Smooth muscle cell (in vitro differentiated cells): ENCODE measurements around the gene CCDC77. TPM values are rescaled to one million over a fixed set of nuclear protein-coding genes. Genes with fewer than 3 reads are reported as not detected.
"Not testable (repeated sequence)": the region's sequence is repeated elsewhere in the genome, so short reads cannot be mapped to it uniquely, and the experiment has no call there.

Source experiments
- DNase-seq: peaks from one replicate; lab custom pipeline; 2025; ENCODE audit not compliant: unreplicated experiment; lab: John Stamatoyannopoulos, UW
- H2AFZ ChIP-seq: fragments of 200-600 bp; sonication (generic); 2 replicates; pipeline ENCODE4 v1.6.0; 2016; ENCODE audit warnings: antibody characterized with exemption, low read depth, mild to moderate bottlenecking
- H3F3A ChIP-seq: fragments of 200-600 bp; sonication (generic); 2 replicates; pipeline ENCODE4 v1.6.0; 2017; ENCODE audit warnings: antibody characterized with exemption, low read depth
- H3K27ac ChIP-seq: fragments of 200-600 bp; sonication (generic); 2 replicates; pipeline ENCODE4 v1.5.1; 2016; ENCODE audit warnings: low read depth, mild to moderate bottlenecking
- H3K27me3 ChIP-seq: fragments of 200-600 bp; sonication (generic); 2 replicates; pipeline ENCODE4 v1.6.1; 2016; ENCODE audit warnings: low read depth, mild to moderate bottlenecking
- H3K36me3 ChIP-seq: fragments of 200-600 bp; sonication (generic); 2 replicates; pipeline ENCODE4 v1.5.1; 2016; ENCODE audit warnings: low read depth
- H3K4me1 ChIP-seq: fragments of 200-600 bp; sonication (generic); 2 replicates; pipeline ENCODE4 v1.5.1; 2016; ENCODE audit warnings: low read depth
- H3K4me2 ChIP-seq: fragments of 200-600 bp; sonication (generic); 2 replicates; pipeline ENCODE4 v1.6.0; 2016; ENCODE audit warnings: mild to moderate bottlenecking
- H3K4me3 ChIP-seq: fragments of 200-600 bp; sonication (generic); 2 replicates; pipeline ENCODE4 v1.5.1; 2016; ENCODE audit warnings: mild to moderate bottlenecking
- H3K79me2 ChIP-seq: fragments of 200-600 bp; sonication (generic); 2 replicates; pipeline ENCODE4 v1.6.0; 2016; ENCODE audit warnings: low read depth, mild to moderate bottlenecking
- H3K9ac ChIP-seq: fragments of 200-600 bp; sonication (generic); 2 replicates; pipeline ENCODE4 v1.6.0; 2016; ENCODE audit warnings: low read depth
- H3K9me3 ChIP-seq: fragments of 200-600 bp; sonication (generic); replicated peaks from 2 replicates; pipeline ENCODE4 v1.5.1; 2016; ENCODE audit warnings: low read depth
- H4K20me1 ChIP-seq: fragments of 200-600 bp; sonication (generic); 2 replicates; pipeline ENCODE4 v1.6.0; 2016; ENCODE audit warnings: low read depth
- CTCF ChIP-seq: fragments of 200-600 bp; sonication (generic); IDR thresholded peaks from 2 replicates; pipeline ENCODE4 v1.5.1; 2017; ENCODE audit warnings: borderline replicate concordance, mild to moderate bottlenecking, antibody characterized with exemption; ENCODE audit not compliant: insufficient read depth, poor library complexity, severe bottlenecking
- WGBS: methylation state at CpG from one replicate; pipeline ENCODE4 v1.1.7; 2016; ENCODE audit warnings: low lambda C conversion rate; 5-methylcytosine and 5-hydroxymethylcytosine counted together
- polyA plus RNA-seq: library from polyadenylated mRNA; unstranded; fragments of >200 nt; fragmentation: Nextera tagmentation; extraction: Ambion mirVana; gene quantifications from 2 replicates; pipeline ENCODE4 v1.2.1, GENCODE V29; 2016
- total RNA-seq: library from RNA; depleted of rRNA; stranded (reverse); fragments of >200 nt; gene quantifications from 2 replicates; pipeline ENCODE4 v1.2.3, GENCODE V29; 2014

Gene CCDC77
- total and polyA plus RNA-seq, 2 experiments from 2014 or later = 7.8 to 13.9 TPM

GRCh38 chr12:422526-422925 is 21.1 kb downstream of the CCDC77 start:
- no peak for DNase-seq
- WGBS = 97% methylated on average over 3 of the region's 3 CpGs

GRCh38 chr12:435737-436136 is 34.3 kb downstream of the CCDC77 start:
- H3K27ac ChIP-seq, H3K9ac ChIP-seq, H2AFZ ChIP-seq, H3K36me3 ChIP-seq, H3K4me3 ChIP-seq, H3K27me3 ChIP-seq, DNase-seq, H4K20me1 ChIP-seq, H3K79me2 ChIP-seq, H3F3A ChIP-seq, H3K9me3 ChIP-seq, H3K4me2 ChIP-seq, H3K4me1 ChIP-seq: not testable (repeated sequence)
- WGBS = 100% methylated on average over 2 of the region's 2 CpGs

More at GRCh38 chr12:422526-422925, 21.1 kb downstream of the CCDC77 start:
- H3K9me3 ChIP-seq = no peaks in the 10 kb centered on the region
- H3K4me3 ChIP-seq = no peak overlapping the region
- H3K27me3 ChIP-seq = no peaks in the 10 kb centered on the region
- H3K9ac ChIP-seq = no peak overlapping the region
- no peaks in the 10 kb centered on the region for H3K36me3 ChIP-seq
- H3K27ac ChIP-seq = no peak overlapping the region
- no peaks in the 10 kb centered on the region for H3F3A ChIP-seq
- H3K4me1 ChIP-seq = no peaks in the 10 kb centered on the region
- H3K4me2 ChIP-seq = no peak overlapping the region
- no peaks in the 10 kb centered on the region for H4K20me1 ChIP-seq
- no peak overlapping the region for H2AFZ ChIP-seq
- no peak for TF ChIP-seq CTCF
- H3K79me2 ChIP-seq = no peaks in the 10 kb centered on the region

GRCh38 chr12:442235-442884 is 40.9 kb downstream of the CCDC77 start:
- Histone ChIP-seq H2AFZ (no peak overlapping the region), H3F3A (no peaks in the 10 kb centered on the region), H3K36me3 (no peaks in the 10 kb centered on the region), H3K4me3 (no peak overlapping the region), H3K4me2 (no peak overlapping the region), H3K27ac (no peak overlapping the region), H4K20me1 (no peaks in the 10 kb centered on the region), H3K27me3 (no peaks in the 10 kb centered on the region), H3K9me3 (no peaks in the 10 kb centered on the region), H3K4me1 (no peaks in the 10 kb centered on the region), H3K79me2 (no peaks in the 10 kb centered on the region), H3K9ac (no peak overlapping the region)
- 64% methylated on average over 16 of the region's 16 CpGs for WGBS
- peak; percentile 80 for TF ChIP-seq CTCF
- DNase-seq = peak; percentile 6

- H3K9ac ChIP-seq = no peak overlapping the region
- no peak overlapping the region for H2AFZ ChIP-seq
These were observed 45.7 kb downstream of the CCDC77 start for GRCh38 chr12:447141-447540.

More at GRCh38 chr12:447141-447540, 45.7 kb downstream of the CCDC77 start:
- no peaks in the 10 kb centered on the region for H4K20me1 ChIP-seq
- no peaks in the 10 kb centered on the region for H3F3A ChIP-seq
- H3K4me2 ChIP-seq = no peak overlapping the region
- DNase-seq = no peak
- no peak for TF ChIP-seq CTCF
- WGBS = 83% methylated on average over 1 of the region's 1 CpG
- H3K27ac ChIP-seq = no peak overlapping the region
- no peak overlapping the region for H3K4me3 ChIP-seq
- H3K9me3 ChIP-seq = no peaks in the 10 kb centered on the region
- H3K4me1 ChIP-seq = no peaks in the 10 kb centered on the region
- no peaks in the 10 kb centered on the region for H3K36me3 ChIP-seq
- no peaks in the 10 kb centered on the region for H3K27me3 ChIP-seq
- no peaks in the 10 kb centered on the region for H3K79me2 ChIP-seq
